Skin of body (tissue), 2 donors: ENCODE results near the gene G2E3. TPM values are rescaled to one million over a fixed set of nuclear protein-coding genes. Genes with fewer than 3 reads are reported as not detected.
"Not testable (repeated sequence)": the region's sequence is repeated elsewhere in the genome, so short reads cannot be mapped to it uniquely, and the experiment has no call there.

Source experiments
- DNase-seq: peaks from one replicate; lab custom pipeline; 2025; lab: John Stamatoyannopoulos, UW
- total RNA-seq: library from RNA; depleted of rRNA; stranded (reverse); fragments of >200 nt; gene quantifications from one replicate; pipeline ENCODE4 v1.2.3, GENCODE V29; 2014

Gene G2E3, protein sequence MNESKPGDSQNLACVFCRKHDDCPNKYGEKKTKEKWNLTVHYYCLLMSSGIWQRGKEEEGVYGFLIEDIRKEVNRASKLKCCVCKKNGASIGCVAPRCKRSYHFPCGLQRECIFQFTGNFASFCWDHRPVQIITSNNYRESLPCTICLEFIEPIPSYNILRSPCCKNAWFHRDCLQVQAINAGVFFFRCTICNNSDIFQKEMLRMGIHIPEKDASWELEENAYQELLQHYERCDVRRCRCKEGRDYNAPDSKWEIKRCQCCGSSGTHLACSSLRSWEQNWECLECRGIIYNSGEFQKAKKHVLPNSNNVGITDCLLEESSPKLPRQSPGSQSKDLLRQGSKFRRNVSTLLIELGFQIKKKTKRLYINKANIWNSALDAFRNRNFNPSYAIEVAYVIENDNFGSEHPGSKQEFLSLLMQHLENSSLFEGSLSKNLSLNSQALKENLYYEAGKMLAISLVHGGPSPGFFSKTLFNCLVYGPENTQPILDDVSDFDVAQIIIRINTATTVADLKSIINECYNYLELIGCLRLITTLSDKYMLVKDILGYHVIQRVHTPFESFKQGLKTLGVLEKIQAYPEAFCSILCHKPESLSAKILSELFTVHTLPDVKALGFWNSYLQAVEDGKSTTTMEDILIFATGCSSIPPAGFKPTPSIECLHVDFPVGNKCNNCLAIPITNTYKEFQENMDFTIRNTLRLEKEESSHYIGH
- total RNA-seq: 22.4 TPM

DNA sequence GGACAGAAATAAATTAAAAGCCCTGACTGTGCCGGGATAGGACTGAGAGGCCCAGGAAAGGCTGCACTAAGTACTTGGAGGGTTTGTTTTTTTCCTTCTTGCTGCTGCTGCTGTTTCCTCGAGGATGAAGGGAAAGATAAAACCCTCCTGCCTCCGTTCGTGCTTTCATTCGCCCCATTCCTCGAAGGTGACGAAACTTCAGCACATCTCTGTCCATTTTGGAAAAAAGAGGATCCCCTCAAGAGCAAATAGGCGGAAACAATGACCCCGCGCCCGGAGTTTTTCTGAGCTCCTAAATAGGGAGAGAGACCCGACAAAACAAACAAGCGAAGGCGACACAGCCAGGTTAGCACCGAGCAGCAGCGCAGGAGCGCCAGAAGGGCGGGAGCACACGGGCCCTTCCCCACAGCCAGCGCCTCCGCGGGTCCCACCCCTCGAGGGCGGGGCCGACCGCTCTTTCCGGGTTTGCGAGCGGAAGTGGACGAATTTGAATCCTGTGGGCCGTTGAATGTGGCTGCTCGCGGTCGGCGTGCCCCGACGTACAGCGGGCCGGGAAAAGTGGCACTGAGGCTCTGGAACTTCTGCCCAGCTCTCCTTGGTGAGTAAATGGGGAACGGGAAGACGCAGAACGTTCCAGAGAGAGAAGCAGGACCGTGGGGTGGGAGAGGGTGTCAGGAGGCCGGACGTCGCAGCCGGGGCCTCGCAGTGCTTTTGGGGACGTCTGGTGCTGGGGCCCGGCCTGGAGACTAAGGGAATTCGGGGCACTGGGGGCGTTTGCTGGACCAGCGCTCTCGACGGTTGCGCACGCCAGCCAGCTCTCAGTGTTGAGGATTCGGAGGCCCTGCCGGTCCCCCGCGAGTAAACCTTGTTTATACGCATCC, at the start of gene G2E3:
Gene G2E3 (plus strand): TSS at position 484 of the 881 bp plus-strand sequence. CDS start 21,922 bp downstream, outside the sequence.
- peak; percentile 89 for DNase-seq

- DNase-seq: no peak
Measured at GRCh38 chr14:30517737-30518136, 41.2 kb upstream of the G2E3 start.

DNA sequence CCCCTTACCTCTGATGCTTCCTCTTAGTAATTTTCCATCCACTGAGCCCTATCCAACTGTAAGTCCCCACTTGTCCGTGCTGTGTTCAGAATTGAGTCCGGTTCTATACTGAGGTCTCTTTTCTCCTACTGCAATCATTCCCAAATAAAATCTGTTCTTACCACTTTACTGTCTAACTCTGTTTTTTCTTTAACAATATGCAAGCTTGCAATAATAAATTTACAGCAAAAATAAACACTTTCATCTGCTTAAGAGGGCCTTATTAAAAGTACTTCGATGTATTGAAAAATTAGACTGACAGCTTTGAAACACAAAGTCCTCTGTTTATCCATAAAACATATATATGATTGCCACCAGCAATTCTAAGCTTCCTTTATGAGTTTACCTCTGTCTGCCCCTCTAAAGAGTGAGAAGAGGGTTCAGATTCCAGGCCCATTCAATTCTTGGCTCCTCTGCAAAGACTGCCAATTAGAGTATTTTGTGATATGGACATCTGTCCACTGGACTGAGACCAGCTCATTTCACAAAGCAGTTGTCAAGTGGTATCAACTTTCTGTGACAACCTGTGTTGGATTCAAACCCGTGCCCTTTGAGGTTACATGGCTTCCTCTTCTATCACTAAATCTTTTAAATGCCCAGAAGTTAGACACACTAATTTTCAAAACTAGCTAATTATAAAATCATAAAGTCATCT, 39.9 kb upstream of the G2E3 start:
- DNase-seq: no peak

DNA sequence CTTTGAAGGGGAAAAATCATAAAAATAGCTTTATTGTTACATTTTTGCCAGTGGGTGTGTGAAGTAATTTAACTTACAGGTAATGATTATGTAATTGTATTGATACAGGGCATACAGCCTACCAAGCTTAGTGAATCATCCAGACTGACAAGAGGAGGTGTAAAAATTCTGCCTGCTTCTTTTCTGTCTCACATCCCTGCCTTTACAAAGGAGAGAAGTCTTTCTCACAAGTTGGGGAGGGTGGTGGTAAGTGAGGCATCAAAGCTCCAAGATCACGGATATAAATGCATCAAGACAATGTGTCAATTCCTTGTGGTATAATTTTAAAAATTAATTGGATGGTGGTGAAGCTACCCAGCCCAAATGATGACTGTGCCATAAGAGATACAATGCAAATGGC, 39.0 kb upstream of the G2E3 start:
- DNase-seq: no peak

- DNase-seq: no peak
Measured at GRCh38 chr14:30520536-30520935, 38.4 kb upstream of the G2E3 start.

- DNase-seq: peak; percentile 9
Measured at GRCh38 chr14:30521899-30522736, 36.8 kb upstream of the G2E3 start.

- DNase-seq: no peak
Measured at GRCh38 chr14:30525833-30526232, 33.1 kb upstream of the G2E3 start.

DNA sequence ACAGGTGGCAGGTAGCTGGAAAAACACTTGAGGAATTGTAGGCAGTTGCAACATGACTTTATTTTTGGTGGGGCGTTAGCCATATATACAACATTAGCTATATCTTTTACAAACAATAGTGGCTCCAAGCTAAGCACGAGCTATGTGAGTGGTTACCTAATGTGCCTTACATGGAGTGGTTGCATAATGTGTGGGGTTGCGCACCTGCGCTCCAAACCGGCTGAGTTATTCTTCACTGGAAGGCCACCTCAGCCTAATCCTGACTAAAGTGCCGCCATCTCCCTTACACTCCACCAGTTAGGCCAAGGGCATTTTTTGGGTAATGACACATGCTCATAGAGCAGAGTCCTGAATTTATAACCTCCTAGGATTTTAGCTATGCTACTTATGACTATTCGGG, 31.8 kb upstream of the G2E3 start:
- DNase-seq: no peak

- no peak for DNase-seq
Measured at GRCh38 chr14:30528119-30528518, 30.8 kb upstream of the G2E3 start.

DNA sequence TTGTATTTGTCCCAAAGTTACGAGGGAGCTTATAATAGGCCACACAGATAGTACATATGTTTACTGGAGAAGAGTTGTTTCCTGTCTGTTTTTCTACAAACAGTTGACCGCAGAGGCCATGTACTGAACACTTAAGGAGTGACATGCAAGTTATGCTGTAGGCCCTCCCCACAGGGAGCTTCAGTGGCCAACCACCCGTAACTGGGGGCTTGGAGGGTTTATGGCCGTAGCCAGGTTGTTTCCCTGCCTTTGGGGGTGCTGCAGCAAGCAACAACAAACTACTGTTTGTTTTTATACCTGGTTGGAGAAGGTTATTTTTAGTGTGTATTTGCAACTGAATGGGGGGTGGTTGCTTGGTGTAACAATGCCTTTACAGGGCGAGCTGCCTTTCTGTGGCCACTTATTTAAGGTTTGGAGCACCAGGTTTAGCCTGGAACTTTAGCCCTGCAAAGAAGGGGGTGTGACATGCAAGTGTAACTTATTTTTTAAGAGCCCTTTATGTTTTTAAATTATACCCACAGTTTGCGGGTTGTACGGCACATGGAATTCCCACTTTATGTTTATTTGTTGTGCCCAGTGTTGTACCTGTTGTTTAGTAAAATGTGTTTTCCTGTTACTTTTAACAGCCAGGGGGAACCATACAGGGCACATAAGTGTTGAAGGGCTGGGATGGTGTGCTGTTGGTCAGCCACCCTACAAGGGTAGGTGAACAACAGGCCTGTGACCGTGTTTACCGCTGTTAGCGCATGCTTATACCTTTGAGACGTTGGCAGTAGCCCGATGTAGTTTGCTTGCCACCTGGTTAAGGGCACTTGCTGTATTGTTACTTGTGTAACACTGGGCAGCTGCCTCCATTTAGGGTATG, 29.9 kb upstream of the G2E3 start:
- no peak for DNase-seq

DNA sequence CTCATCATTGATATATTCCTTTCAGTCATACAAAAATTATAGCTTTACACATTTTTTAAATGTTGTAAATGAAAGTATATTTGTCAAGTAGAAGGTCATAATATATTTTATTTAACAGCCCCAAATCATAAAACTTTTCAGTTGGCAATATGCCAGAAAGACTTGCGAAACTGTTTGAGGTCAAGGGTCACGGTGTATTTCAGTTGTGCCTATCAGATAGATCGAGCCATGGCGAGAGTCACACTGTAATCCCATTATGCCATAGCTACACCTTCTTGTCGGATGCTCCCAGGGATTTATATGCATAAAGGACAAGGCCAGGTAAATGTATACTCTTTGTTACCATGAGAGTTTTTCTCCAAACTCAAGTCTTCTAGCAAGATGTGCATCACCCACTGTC, 26.7 kb upstream of the G2E3 start:
- DNase-seq: no peak

DNA sequence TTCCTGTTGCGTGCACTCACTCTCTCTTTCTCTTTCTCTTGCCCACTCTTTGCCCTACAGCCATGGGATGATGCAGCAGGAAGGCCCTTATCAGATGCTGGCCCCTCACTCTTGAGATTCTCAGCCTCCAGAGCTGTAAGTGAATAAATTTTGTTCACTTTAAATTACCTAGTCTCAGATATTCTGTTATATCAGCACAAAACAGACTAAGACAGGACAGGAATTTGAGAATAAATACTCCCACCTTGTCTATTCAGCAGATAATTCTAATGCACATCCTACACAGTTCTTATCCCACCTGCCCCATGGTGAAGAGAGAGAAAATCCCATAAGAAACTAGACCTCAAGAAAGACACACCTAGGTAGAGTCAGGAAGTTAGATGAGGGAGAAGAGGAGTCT, 25.8 kb upstream of the G2E3 start:
- no peak for DNase-seq

GRCh38 chr14:30541318-30541717, 17.6 kb upstream of the G2E3 start:
- DNase-seq: no peak

- not testable (repeated sequence) for DNase-seq
Measured at GRCh38 chr14:30546735-30547134, 12.2 kb upstream of the G2E3 start.

GRCh38 chr14:30547388-30548048, 11.4 kb upstream of the G2E3 start:
- DNase-seq: no peak

GRCh38 chr14:30550335-30550734, 8.6 kb upstream of the G2E3 start:
- DNase-seq: no peak

GRCh38 chr14:30551460-30551859, 7.5 kb upstream of the G2E3 start:
- no peak for DNase-seq

DNA sequence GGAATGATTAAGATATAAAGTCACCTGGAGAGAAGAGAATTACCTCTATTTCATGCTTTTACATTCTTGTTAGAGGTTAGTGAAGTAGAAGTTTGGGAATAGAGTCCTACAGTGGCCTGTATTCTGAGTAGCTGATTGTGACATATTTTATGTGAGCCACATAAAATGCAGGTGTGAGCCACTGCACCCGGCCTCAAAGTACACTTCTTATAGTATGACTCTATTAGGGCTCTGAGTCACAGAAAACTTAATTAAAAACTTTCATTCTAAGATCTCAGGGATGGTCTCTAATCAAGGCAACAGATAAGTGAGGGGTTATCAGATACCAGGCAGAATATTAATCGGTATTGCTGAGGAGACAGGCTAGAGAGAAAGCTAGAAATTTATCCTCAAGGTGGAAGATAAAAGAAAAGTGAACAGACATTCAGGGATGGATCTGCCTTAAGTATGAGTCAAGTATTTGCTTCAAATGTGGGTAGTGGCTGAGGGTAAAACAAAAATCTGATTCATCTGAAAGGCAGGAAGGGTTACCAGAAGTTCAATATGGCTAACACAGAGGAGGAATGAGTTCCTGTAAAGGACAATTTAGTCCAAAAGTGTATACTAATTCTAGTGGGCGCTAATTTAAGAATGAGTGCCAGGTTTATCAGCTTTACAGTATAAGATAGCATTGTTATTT, 5.5 kb upstream of the G2E3 start:
- no peak for DNase-seq
